Activated T-cell treated with anti-CD3 and anti-CD28 coated beads, Interleukin-2, amount 50 U/mL, for 72 hours (primary cell): ENCODE results near the gene MYEF2. TPM values are rescaled to one million over a fixed set of nuclear protein-coding genes. Genes with fewer than 3 reads are reported as not detected.

ENCODE experiments used
- ATAC-seq, 2 donors: fragments of 150-1000 bp; cut with Tn5 transposase; replicated peaks in 1 of 2; 2 replicates each; pipeline ENCODE4 v1.10.0; 2021; ENCODE audit warnings: moderate library complexity in 2 of 2, mild to moderate bottlenecking in 1 of 2
- DNase-seq, 2 donors: peaks; one replicate each; pipeline ENCODE4 v3.0.0; 2021 to 2022; ENCODE audit warnings: mixed read lengths in 1 of 2
- H3K27ac Mint-ChIP-seq: one replicate; pipeline ENCODE4 v1.8.0; 2022; ENCODE audit warnings: mild to moderate bottlenecking, moderate library complexity, mixed read lengths
- H3K27me3 Mint-ChIP-seq: one replicate; pipeline ENCODE4 v1.8.0; 2022; ENCODE audit warnings: low read depth, mixed read lengths
- H3K36me3 Mint-ChIP-seq, 2 donors: one replicate each; pipeline ENCODE4 v1.8.0; 2022; ENCODE audit warnings: mixed read lengths in 2 of 2, mild to moderate bottlenecking in 1 of 2; ENCODE audit not compliant: insufficient read depth in 2 of 2
- H3K4me1 Mint-ChIP-seq: one replicate; pipeline ENCODE4 v1.8.0; 2022; ENCODE audit warnings: low read depth, mixed read lengths
- H3K4me3 Mint-ChIP-seq, 2 donors: one replicate each; pipeline ENCODE4 v1.8.0; 2022; ENCODE audit warnings: mild to moderate bottlenecking in 2 of 2, mixed read lengths in 2 of 2, moderate library complexity in 2 of 2
- H3K9me3 Mint-ChIP-seq, 2 donors: one replicate each; pipeline ENCODE4 v1.8.0; 2022; ENCODE audit warnings: mixed read lengths in 2 of 2
- total RNA-seq, 2 donors: library from RNA; stranded (reverse); gene quantifications; one replicate each; pipeline ENCODE4 v1.2.3, GENCODE V29; 2022

The MYEF2 gene, protein sequence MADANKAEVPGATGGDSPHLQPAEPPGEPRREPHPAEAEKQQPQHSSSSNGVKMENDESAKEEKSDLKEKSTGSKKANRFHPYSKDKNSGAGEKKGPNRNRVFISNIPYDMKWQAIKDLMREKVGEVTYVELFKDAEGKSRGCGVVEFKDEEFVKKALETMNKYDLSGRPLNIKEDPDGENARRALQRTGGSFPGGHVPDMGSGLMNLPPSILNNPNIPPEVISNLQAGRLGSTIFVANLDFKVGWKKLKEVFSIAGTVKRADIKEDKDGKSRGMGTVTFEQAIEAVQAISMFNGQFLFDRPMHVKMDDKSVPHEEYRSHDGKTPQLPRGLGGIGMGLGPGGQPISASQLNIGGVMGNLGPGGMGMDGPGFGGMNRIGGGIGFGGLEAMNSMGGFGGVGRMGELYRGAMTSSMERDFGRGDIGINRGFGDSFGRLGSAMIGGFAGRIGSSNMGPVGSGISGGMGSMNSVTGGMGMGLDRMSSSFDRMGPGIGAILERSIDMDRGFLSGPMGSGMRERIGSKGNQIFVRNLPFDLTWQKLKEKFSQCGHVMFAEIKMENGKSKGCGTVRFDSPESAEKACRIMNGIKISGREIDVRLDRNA
- 10 to 100 TPM; 44.2 to 47.6 TPM for total RNA-seq

DNA sequence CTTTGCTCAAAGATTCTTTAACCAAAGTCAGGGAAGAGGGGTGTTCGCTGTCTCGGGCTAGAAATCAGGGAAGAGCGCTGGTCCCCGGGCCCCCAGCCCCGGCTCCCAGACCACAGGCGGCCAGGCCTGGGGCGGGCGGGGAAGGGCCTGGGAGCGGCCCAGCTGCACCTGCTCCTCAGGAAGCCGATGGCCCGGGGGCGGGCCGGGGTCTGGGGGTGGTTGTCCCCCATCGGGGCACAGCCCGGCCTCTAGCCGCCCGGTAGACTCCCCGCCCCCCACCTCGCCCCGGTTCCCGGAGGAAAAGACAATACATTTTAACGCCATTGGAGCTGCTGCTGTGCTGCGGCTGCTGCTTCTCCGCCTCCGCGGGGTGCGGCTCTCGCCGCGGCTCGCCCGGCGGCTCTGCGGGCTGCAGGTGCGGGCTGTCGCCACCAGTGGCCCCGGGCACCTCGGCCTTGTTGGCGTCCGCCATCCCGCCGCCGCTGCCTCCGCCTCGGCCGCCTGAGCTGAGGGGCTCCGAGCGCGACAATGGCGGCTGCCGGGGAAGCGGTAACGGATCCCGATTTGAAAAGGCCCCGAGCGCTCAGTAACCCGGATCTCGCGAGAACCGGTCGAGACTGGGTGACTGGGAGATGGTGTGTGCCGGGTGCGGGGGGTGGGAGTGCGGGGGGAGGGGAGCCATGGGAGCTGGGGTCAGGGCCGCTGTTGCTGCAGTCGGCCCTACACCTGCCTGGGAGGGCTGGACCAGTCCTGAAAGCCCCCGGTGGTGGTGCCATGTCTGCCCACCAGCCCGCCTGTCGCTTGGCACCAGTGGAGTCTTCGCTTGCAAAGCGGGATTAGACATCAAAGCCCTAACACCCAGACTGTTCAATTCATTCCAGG is at the start of gene MYEF2:
TSS of gene MYEF2 (minus strand) at position 530 of the 882 bp plus-strand sequence. CDS start at position 472, 58 bp downstream.
- Mint-ChIP-seq H3K36me3 (peaks cover 5 to 8% of the 10 kb centered on the region in 2 donors), H3K27me3 (peaks cover 22% of the 10 kb centered on the region), H3K27ac (peak within 1 kb of the TSS; percentile 90), H3K4me3 (peak within 1 kb of the TSS; percentile 84 to 95), H3K9me3 (peaks cover 0 to 3% of the 10 kb centered on the region in 2 donors), H3K4me1 (peaks cover 23% of the 10 kb centered on the region)
- DNase-seq (peak; percentile 76 to 79), ATAC-seq (peak; percentile 84 to 85)

DNA sequence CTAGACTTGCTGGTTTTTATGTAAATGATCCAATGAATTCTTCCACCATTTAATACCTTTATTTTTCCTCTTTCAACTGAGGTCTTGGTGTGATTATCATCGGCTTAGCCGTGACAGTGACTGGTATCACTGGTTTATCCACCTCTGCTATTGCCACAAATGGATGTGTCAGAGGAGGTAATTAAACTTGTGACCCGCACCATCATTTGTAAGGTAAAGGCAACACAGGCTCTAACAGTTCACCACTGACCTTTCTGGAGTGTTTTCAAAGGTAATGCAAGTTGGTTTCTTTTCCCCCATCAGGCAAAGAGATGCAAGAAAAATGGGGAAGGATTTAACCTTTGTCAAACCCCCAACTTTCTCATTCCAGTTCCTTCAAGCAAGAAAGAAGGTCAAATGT is 47.7 kb upstream of the MYEF2 start:
- Mint-ChIP-seq H3K4me3 (no peak overlapping the region), H3K27me3 (no peaks in the 10 kb centered on the region), H3K4me1 (no peaks in the 10 kb centered on the region), H3K36me3 (no peaks in the 10 kb centered on the region), H3K9me3 (no peaks in the 10 kb centered on the region), H3K27ac (no peak overlapping the region)
- ATAC-seq (no peak), DNase-seq (no peak)

- no peaks in the 10 kb centered on the region for H3K4me1 Mint-ChIP-seq
- no peak overlapping the region for H3K27ac Mint-ChIP-seq
- H3K27me3 Mint-ChIP-seq, result no peaks in the 10 kb centered on the region
- DNase-seq (no peak), ATAC-seq (no peak)
- H3K9me3 Mint-ChIP-seq, result no peaks in the 10 kb centered on the region
- H3K36me3 Mint-ChIP-seq, result no peaks in the 10 kb centered on the region
- H3K4me3 Mint-ChIP-seq, result no peak overlapping the region
Measured at GRCh38 chr15:48222627-48223026, 44.5 kb upstream of the MYEF2 start.

- DNase-seq, result no peak
- Mint-ChIP-seq H3K36me3 (no peaks in the 10 kb centered on the region), H3K4me3 (no peak overlapping the region), H3K27ac (no peak overlapping the region), H3K27me3 (no peaks in the 10 kb centered on the region), H3K9me3 (no peaks in the 10 kb centered on the region), H3K4me1 (no peaks in the 10 kb centered on the region)
- no peak for ATAC-seq
Measured at GRCh38 chr15:48221885-48222284, 43.8 kb upstream of the MYEF2 start.

DNA sequence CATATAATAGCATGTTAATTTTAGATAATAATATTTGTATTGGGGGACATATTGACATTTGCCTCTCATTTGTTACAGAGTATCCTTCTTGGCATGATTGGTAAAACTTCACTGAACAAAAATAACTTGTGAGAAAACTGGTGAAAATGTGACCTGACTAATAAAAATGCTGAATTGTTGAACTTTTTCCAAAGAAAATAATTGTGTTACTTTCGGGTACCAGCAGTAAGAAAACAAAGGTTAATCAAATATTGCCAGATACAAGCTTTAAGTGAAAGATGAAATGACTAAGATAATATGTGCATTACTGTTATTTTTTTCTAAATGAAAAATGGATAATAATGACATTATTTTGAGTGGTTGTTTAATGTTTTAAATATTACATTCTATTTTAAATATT is 43.2 kb upstream of the MYEF2 start:
- Mint-ChIP-seq H3K27me3 (no peaks in the 10 kb centered on the region), H3K4me1 (no peaks in the 10 kb centered on the region), H3K9me3 (no peaks in the 10 kb centered on the region), H3K36me3 (no peaks in the 10 kb centered on the region), H3K27ac (no peak overlapping the region), H3K4me3 (no peak overlapping the region)
- ATAC-seq (no peak), DNase-seq (no peak)

DNA sequence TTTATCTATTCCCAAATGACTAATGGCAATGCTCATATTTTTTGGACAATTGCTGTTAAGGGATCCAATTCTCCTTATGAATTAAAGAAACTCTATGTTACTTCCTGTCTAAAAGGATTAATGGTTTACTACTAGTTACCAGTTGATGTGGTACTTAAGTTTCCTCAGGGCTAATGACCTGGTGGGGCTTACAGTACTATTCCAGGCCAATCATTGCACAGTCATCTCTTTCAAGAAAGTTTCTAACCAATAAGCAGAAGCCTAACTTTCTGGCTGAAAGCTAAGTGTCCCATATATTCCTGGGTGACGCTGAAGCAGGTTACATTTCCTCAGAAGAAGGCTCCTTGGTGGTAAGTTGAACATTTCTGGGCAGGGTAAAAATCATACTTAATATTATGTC is 27.9 kb upstream of the MYEF2 start, which contains the start of gene SLC12A1:
TSS of gene SLC12A1 (plus strand) at position 322 of the 400 bp plus-strand sequence. CDS start 1,418 bp downstream, outside the sequence.
- peak within 1 kb of the TSS; percentile 19 for H3K27ac Mint-ChIP-seq

GRCh38 chr15:48202068-48202467 is 24.0 kb upstream of the MYEF2 start:
- H3K4me3 Mint-ChIP-seq, result no peak overlapping the region
- H3K9me3 Mint-ChIP-seq, result no peaks in the 10 kb centered on the region
- ATAC-seq (no peak), DNase-seq (no peak)
- H3K4me1 Mint-ChIP-seq, result no peaks in the 10 kb centered on the region
- H3K36me3 Mint-ChIP-seq, result no peaks in the 10 kb centered on the region
- H3K27ac Mint-ChIP-seq, result no peak overlapping the region
- H3K27me3 Mint-ChIP-seq, result peaks cover 16% of the 10 kb centered on the region

More for the DNA sequence above, 27.9 kb upstream of the MYEF2 start, which contains the start of gene SLC12A1:
- Mint-ChIP-seq H3K9me3 (no peaks in the 10 kb centered on the region), H3K27me3 (peaks cover 8% of the 10 kb centered on the region), H3K36me3 (no peaks in the 10 kb centered on the region), H3K4me1 (no peaks in the 10 kb centered on the region), H3K4me3 (no peak within 1 kb of the TSS)
- ATAC-seq (no peak), DNase-seq (no peak)

GRCh38 chr15:48191574-48192225 is 13.6 kb upstream of the MYEF2 start, which contains the start of gene CTXN2:
TSS of gene CTXN2 (plus strand) at chr15:48191665. CDS start at chr15:48201301, 9,636 bp downstream.
- H3K9me3 Mint-ChIP-seq, result peaks cover 3% of the 10 kb centered on the region in 2 donors
- peak within 1 kb of the TSS; percentile 54 to 76 for H3K4me3 Mint-ChIP-seq
- no peak within 1 kb of the TSS for H3K27ac Mint-ChIP-seq
- peaks cover 0 to 3% of the 10 kb centered on the region in 2 donors for H3K36me3 Mint-ChIP-seq
- peaks cover 8% of the 10 kb centered on the region for H3K4me1 Mint-ChIP-seq
- no peak for DNase-seq
- no peak for ATAC-seq
- H3K27me3 Mint-ChIP-seq, result peaks cover 33% of the 10 kb centered on the region

DNA sequence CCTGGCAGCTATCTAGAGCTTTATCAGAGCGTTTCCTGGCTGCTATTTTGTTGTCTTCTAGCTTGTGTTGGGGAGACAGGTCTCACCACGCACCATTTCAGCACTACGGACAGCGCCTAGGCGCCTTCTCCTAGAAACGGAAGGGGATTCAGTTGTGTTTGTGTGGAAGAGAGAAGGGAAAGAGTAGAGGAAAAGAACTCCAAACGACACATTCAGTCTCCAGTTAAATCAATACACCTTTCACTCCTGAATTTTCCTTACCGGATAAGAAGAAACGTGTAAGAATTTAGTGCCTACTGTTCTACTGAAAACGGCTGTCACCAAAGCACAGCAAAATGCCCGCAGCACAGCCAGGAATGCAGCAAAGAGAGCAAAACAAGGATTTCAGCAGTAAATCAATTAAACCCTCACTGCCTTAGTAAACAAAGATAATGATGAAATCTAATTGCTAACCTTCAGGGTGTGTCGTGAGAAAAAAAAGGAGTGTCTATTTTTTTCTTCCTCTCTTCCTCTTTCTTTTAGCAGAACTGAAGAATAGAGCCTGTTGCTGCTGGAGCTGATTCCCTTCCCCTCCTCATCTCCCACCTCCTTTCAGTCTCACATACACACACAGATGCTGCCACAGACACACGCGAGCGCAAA is 13.0 kb upstream of the MYEF2 start:
- no peak overlapping the region for H3K27ac Mint-ChIP-seq
- H3K4me3 Mint-ChIP-seq, result peak overlapping the region; percentile 54 to 76
- H3K36me3 Mint-ChIP-seq, result peaks cover 0 to 3% of the 10 kb centered on the region in 2 donors
- DNase-seq, result peak; percentile 33 to 43
- H3K4me1 Mint-ChIP-seq, result peaks cover 8% of the 10 kb centered on the region
- peaks cover 3% of the 10 kb centered on the region in 2 donors for H3K9me3 Mint-ChIP-seq
- ATAC-seq, result no peak
- peaks cover 32% of the 10 kb centered on the region for H3K27me3 Mint-ChIP-seq

DNA sequence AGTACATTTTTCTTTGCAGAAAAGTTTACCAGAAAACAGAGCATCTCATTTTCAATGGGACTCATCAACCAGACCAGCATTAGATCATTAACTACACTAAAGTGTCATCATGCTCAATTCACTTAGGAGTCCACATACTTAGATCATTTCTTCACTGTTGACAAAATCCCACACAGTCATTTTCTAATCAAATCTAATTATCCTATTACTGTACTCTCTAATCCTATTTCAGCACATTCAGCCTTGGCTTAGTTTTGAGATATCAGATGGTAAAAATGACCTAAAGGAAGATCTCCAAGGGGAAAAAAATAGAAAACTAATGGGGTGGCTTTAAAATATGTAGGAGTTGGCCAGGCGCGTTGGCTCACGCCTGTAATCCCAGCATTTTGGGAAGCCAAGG is 8.2 kb upstream of the MYEF2 start:
- DNase-seq, result no peak
- H3K36me3 Mint-ChIP-seq, result peaks cover 0 to 3% of the 10 kb centered on the region in 2 donors
- peaks cover 5% of the 10 kb centered on the region for H3K4me1 Mint-ChIP-seq
- no peak overlapping the region for H3K27ac Mint-ChIP-seq
- peaks cover 1 to 3% of the 10 kb centered on the region in 2 donors for H3K9me3 Mint-ChIP-seq
- no peak for ATAC-seq
- H3K4me3 Mint-ChIP-seq, result no peak overlapping the region
- H3K27me3 Mint-ChIP-seq, result peaks cover 34% of the 10 kb centered on the region

GRCh38 chr15:48185529-48185928 is 7.4 kb upstream of the MYEF2 start:
- Mint-ChIP-seq H3K27me3 (peaks cover 34% of the 10 kb centered on the region), H3K36me3 (no peaks in the 10 kb centered on the region), H3K27ac (no peak overlapping the region), H3K4me3 (no peak overlapping the region), H3K4me1 (no peaks in the 10 kb centered on the region), H3K9me3 (peaks cover 0 to 1% of the 10 kb centered on the region in 2 donors)
- no peak for ATAC-seq
- no peak for DNase-seq

DNA sequence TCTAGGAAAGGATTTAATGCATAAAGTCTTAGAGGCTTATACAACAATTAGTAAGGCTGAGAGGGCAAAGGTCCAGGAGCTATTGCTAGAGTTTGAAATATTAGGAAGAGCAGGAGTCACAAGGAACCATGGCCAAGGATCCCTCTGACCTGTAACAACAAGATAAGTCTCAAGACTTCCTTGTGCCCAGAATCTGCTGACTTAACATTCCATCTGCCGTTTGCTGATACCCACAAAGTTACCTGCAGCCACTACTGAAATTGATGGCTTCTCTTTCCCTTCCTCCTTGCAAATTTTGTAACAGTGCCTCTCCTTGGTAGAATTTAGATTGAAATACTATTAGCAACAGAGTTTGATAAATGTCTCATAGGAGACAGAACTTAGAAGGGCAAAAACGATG is 4.7 kb upstream of the MYEF2 start:
- DNase-seq (no peak), ATAC-seq (no peak)
- peaks cover 36% of the 10 kb centered on the region for H3K27me3 Mint-ChIP-seq
- no peaks in the 10 kb centered on the region for H3K36me3 Mint-ChIP-seq
- H3K4me1 Mint-ChIP-seq, result no peaks in the 10 kb centered on the region
- no peak overlapping the region for H3K4me3 Mint-ChIP-seq
- no peak overlapping the region for H3K27ac Mint-ChIP-seq
- peaks cover 0 to 1% of the 10 kb centered on the region in 2 donors for H3K9me3 Mint-ChIP-seq
